Breast epithelium (tissue), 3 donors: ENCODE data around the gene MLST8.

Source experiments
- CTCF ChIP-seq, 3 donors: fragments of 450-650 bp; IDR thresholded peaks; one replicate each; pipeline ENCODE4 v1.5.1; 2016 to 2017; ENCODE audit warnings: antibody characterized with exemption in 3 of 3, mild to moderate bottlenecking in 3 of 3, moderate library complexity in 3 of 3
- POLR2A ChIP-seq: fragments of 450-650 bp; IDR thresholded peaks from one replicate; pipeline ENCODE4 v1.6.1; 2016; ENCODE audit warnings: antibody characterized with exemption, mild to moderate bottlenecking, moderate library complexity
- POLR2AphosphoS5 ChIP-seq, 3 donors: sonication (generic); formaldehyde crosslinking; IDR thresholded peaks; one replicate each; pipeline ENCODE4 v1.6.1; 2017; ENCODE audit warnings: antibody characterized with exemption in 3 of 3

- TF ChIP-seq POLR2A (no peak), CTCF (IDR thresholded peaks at IDR 0.05) (no peak), POLR2AphosphoS5 (IDR thresholded peaks at IDR 0.05) (no peak)
These were observed 20.9 kb upstream of the MLST8 start for GRCh38 chr16:2184346-2184745.
